Gastroesophageal sphincter (tissue), 4 donors: Measurements from ENCODE around the gene MDGA2. TPM values are rescaled to one million over a fixed set of nuclear protein-coding genes. Genes with fewer than 3 reads are reported as not detected.

Experiments
- ATAC-seq: fragments of 150-250 bp; one replicate; pipeline ENCODE4 v1.9.1; 2016; ENCODE audit warnings: mild to moderate bottlenecking, moderate library complexity
- H3K27ac ChIP-seq, 4 donors: fragments of 200-600 bp; sonication (generic) in 3 of 4; 1 replicate in 3 of 4; 2 replicates in 1 of 4; pipeline ENCODE4 v1.5.1; 2016 to 2019
- H3K27me3 ChIP-seq: fragments of 200-600 bp; sonication (generic); one replicate; pipeline ENCODE4 v1.5.1; 2019
- H3K36me3 ChIP-seq, 2 donors: fragments of 200-600 bp; sonication (generic); one replicate each; pipeline ENCODE4 v1.5.1; 2019; ENCODE audit warnings: control low read depth in 1 of 2
- H3K4me1 ChIP-seq, 3 donors: fragments of 200-600 bp; sonication (generic); 1 replicate in 2 of 3; 2 replicates in 1 of 3; pipeline ENCODE4 v1.5.1; 2016 to 2019; ENCODE audit warnings: control low read depth in 2 of 3
- H3K4me3 ChIP-seq, 2 donors: fragments of 200-600 bp; sonication (generic); one replicate each; pipeline ENCODE4 v1.5.1; 2019; ENCODE audit warnings: mild to moderate bottlenecking in 1 of 2, moderate library complexity in 1 of 2
- H3K9me3 ChIP-seq, 3 donors: fragments of 200-600 bp; sonication (generic); one replicate each; pipeline ENCODE4 v1.5.1; 2017 to 2019; ENCODE audit warnings: control low read depth in 2 of 3
- EP300 ChIP-seq: sonication (generic); formaldehyde crosslinking; IDR thresholded peaks from one replicate; pipeline ENCODE4 v1.6.1; 2017; ENCODE audit warnings: antibody characterized with exemption, mild to moderate bottlenecking
- POLR2A ChIP-seq, 2 donors: fragments of 450-650 bp; IDR thresholded peaks; one replicate each; pipeline ENCODE4 v1.6.1; 2017; ENCODE audit warnings: antibody characterized with exemption in 2 of 2, mild to moderate bottlenecking in 2 of 2, moderate library complexity in 1 of 2
- POLR2AphosphoS5 ChIP-seq: sonication (generic); formaldehyde crosslinking; IDR thresholded peaks from one replicate; pipeline ENCODE4 v1.6.1; 2017; ENCODE audit warnings: antibody characterized with exemption
- WGBS, 2 donors: methylation state at CpG; one replicate each; pipeline ENCODE4 v1.1.5; 2018; ENCODE audit warnings: low coverage in 1 of 2; 5-methylcytosine and 5-hydroxymethylcytosine counted together
- total RNA-seq, 4 donors: library from RNA; depleted of rRNA; stranded (reverse); fragments of >200 nt; gene quantifications; one replicate each; pipeline ENCODE4 v1.1.0, GENCODE V29; 2016
- TF ChIP-seq, protein P1 (sequence below), 4 experiments: fragments of 200-600 bp in 2 of 4; fragments of 450-650 bp in 2 of 4; sonication (generic) in 1 of 4; IDR thresholded peaks; one replicate each; pipeline ENCODE4 v1.5.1; 2017 to 2019; ENCODE audit warnings: antibody characterized with exemption in 4 of 4, mild to moderate bottlenecking in 2 of 4, moderate library complexity in 2 of 4

MDGA2 gene
- total RNA-seq, 4 donors from 2014 or later, result 0.40 TPM; not detected in 3

DNA sequence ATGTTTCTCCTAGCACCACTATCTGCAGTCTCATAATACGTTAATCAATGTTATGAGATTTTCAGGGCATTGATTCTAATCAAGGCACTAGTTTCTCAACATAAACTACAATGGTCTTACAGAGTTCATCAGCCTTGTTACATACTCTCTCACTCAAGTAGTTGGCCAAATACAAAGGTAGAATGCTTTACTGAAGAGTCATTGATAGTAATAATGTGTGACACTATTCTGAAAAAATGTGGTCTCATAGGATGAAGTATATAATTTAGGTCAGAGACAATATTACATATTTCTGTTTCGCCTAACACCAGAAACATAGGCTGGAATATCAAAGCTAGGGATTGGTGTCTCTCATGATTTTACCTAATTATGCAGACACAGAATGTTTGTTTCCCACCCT lies 35.2 kb upstream of the MDGA2 start:
- Histone ChIP-seq H3K36me3 (no peaks in the 10 kb centered on the region), H3K4me1 (no peaks in the 10 kb centered on the region), H3K27me3 (no peaks in the 10 kb centered on the region), H3K9me3 (no peaks in the 10 kb centered on the region), H3K27ac (no peak overlapping the region), H3K4me3 (no peak overlapping the region)
- TF ChIP-seq, protein P1, sequence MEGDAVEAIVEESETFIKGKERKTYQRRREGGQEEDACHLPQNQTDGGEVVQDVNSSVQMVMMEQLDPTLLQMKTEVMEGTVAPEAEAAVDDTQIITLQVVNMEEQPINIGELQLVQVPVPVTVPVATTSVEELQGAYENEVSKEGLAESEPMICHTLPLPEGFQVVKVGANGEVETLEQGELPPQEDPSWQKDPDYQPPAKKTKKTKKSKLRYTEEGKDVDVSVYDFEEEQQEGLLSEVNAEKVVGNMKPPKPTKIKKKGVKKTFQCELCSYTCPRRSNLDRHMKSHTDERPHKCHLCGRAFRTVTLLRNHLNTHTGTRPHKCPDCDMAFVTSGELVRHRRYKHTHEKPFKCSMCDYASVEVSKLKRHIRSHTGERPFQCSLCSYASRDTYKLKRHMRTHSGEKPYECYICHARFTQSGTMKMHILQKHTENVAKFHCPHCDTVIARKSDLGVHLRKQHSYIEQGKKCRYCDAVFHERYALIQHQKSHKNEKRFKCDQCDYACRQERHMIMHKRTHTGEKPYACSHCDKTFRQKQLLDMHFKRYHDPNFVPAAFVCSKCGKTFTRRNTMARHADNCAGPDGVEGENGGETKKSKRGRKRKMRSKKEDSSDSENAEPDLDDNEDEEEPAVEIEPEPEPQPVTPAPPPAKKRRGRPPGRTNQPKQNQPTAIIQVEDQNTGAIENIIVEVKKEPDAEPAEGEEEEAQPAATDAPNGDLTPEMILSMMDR (IDR thresholded peaks at IDR 0.05), result no peak
- TF ChIP-seq POLR2AphosphoS5, result no peak
- no peak for TF ChIP-seq POLR2A (IDR thresholded peaks at IDR 0.05)
- no peak for TF ChIP-seq EP300
- no peak for ATAC-seq
- 80 to 100% methylated on average over 1 to 2 of the region's 2 CpGs for WGBS, 2 donors

DNA sequence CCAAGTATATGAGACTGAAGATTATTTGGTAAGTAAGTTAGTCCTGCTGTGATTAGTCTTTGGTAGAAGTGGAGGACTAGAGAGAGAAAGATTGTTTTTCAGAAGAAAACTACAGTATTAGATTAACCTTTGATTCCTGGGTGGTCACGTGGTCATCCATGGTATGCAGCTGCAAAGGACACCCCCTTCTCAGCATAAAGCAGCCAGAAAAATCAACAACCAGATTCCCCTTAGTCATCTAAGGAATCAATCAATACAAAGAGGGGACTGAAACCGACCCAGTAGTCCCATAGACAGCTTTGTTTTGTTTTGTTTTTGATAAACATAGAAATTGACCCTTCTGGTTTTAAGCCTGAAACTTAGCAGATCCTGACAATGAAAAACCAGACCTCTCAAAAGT lies 30.3 kb upstream of the MDGA2 start:
- ATAC-seq, result no peak
- TF ChIP-seq POLR2AphosphoS5, result no peak
- no peak for TF ChIP-seq EP300
- TF ChIP-seq POLR2A (IDR thresholded peaks at IDR 0.05), result no peak
- TF ChIP-seq, protein P1 (IDR thresholded peaks at IDR 0.05), result no peak
- H3K27ac ChIP-seq, result no peak overlapping the region
- H3K4me1 ChIP-seq, result no peaks in the 10 kb centered on the region
- H3K27me3 ChIP-seq, result no peaks in the 10 kb centered on the region
- H3K4me3 ChIP-seq, result no peak overlapping the region
- no peaks in the 10 kb centered on the region for H3K36me3 ChIP-seq
- no peaks in the 10 kb centered on the region for H3K9me3 ChIP-seq
- 54 to 75% methylated on average over 2 of the region's 2 CpGs for WGBS, 2 donors

DNA sequence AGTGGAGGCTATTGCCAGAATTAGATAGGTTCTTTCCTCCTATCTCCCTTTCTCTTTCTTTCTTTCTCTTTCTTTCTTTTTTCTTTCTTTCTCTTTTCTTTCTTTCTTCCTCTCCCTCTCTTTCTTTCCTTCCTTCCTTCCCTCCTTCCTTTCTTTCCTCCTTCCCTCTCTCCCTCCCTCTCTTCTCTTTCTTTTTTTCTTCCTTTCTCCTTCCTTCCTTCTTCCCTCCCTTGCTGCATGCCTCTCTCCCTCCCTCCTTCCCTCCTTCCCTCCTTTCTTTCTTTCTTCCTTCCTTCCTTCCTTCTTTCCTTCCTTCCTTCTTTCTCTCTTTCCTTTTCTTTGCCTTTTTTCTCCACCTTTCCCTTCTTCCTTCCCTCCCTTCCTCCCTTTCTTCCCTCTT lies 16.4 kb upstream of the MDGA2 start:
- no peak for ATAC-seq
- no peak for TF ChIP-seq POLR2A (IDR thresholded peaks at IDR 0.05)
- no peak for TF ChIP-seq EP300
- no peak for TF ChIP-seq POLR2AphosphoS5
- TF ChIP-seq, protein P1 (IDR thresholded peaks at IDR 0.05), result no peak
- Histone ChIP-seq H3K27ac (no peak overlapping the region), H3K4me3 (no peak overlapping the region), H3K9me3 (peaks cover 0 to 2% (median 0%) of the 10 kb centered on the region in 3 donors), H3K4me1 (no peaks in the 10 kb centered on the region), H3K27me3 (no peaks in the 10 kb centered on the region), H3K36me3 (no peaks in the 10 kb centered on the region)

DNA sequence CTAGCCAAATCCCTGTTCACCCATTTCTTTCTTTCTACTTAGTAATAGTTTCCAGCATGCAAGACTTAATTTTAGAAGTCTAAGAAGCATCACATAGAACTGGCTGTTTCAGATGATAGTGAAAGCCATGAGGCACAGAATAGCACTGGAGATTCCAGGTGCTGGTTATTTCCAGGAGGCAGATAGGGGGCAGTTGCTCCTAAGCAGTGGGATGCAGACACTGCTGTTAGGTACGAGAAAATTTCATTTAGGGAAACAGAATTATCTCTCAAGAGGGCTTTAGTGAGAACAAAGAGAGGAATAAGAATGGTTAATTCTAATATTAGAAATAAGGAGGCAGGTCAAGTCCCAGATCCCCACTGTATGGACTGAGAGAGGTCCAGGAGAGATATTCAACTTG lies 3.6 kb upstream of the MDGA2 start:
- TF ChIP-seq POLR2A (IDR thresholded peaks at IDR 0.05), result no peak
- TF ChIP-seq, protein P1 (IDR thresholded peaks at IDR 0.05), result no peak
- no peak for TF ChIP-seq EP300
- TF ChIP-seq POLR2AphosphoS5, result no peak
- Histone ChIP-seq H3K27ac (no peak overlapping the region), H3K36me3 (no peaks in the 10 kb centered on the region), H3K27me3 (peaks cover 54% of the 10 kb centered on the region), H3K4me3 (no peak overlapping the region), H3K4me1 (peaks cover 0 to 25% (median 11%) of the 10 kb centered on the region in 3 donors), H3K9me3 (no peaks in the 10 kb centered on the region)
- no peak for ATAC-seq
- WGBS, 2 donors, result 46 to 73% methylated on average over 1 of the region's 1 CpG

DNA sequence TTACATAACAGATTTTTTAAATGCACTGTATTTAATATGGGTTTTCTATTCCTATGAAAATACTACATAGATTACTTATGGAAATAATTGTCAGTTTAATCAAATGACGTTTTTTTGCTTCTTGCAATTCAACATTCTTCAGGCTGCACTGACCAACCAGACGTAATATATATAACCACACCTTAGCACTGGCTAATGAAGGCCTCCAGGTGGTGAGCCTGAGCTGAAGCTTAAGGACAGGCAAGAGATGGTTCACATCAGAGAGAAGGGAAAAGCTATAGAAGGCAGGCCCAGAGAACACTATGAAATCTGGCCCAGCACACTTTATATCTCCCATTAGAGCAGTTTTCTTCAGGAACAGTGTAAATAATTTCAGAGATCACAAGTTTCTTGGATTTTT lies 2.8 kb upstream of the MDGA2 start:
- TF ChIP-seq POLR2A (IDR thresholded peaks at IDR 0.05), result no peak
- TF ChIP-seq, protein P1 (IDR thresholded peaks at IDR 0.05), result no peak
- no peak for TF ChIP-seq EP300
- TF ChIP-seq POLR2AphosphoS5, result no peak
- no peak overlapping the region for H3K27ac ChIP-seq
- H3K27me3 ChIP-seq, result peaks cover 62% of the 10 kb centered on the region
- H3K4me1 ChIP-seq, result peaks cover 0 to 29% (median 12%) of the 10 kb centered on the region in 3 donors
- no peaks in the 10 kb centered on the region for H3K9me3 ChIP-seq
- 55 to 62% methylated on average over 2 of the region's 2 CpGs for WGBS, 2 donors
- no peaks in the 10 kb centered on the region for H3K36me3 ChIP-seq
- no peak for ATAC-seq
- no peak overlapping the region for H3K4me3 ChIP-seq
